IPS-11a (cell line): Measurements from ENCODE around the gene PDE3A.

Experiments used
- H3K4me3 ChIP-seq: one replicate; pipeline ENCODE4 v1.5.1; 2013; ENCODE audit warnings: low read depth, low read length, control low read depth

PDE3A gene

DNA sequence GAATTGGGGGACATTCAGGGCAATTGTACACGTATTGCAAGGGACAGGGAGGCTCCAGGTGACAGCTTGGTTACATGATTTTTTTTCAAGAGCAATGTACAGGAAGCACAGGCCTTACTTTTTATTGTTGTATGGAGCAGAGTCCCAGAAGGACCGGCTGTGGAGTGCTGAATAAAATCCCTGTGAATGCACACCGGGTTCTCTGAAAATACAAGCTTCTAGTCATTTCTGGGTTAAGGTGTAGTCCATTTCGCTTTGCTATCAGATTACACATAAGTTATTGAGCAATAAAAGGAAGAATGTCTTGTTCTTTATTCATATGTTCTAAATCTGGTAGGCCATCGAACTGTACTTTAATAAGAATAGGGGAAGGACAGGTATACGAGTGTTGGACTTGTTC is 52.2 kb downstream of the PDE3A start:
- H3K4me3 ChIP-seq: no peak overlapping the region

DNA sequence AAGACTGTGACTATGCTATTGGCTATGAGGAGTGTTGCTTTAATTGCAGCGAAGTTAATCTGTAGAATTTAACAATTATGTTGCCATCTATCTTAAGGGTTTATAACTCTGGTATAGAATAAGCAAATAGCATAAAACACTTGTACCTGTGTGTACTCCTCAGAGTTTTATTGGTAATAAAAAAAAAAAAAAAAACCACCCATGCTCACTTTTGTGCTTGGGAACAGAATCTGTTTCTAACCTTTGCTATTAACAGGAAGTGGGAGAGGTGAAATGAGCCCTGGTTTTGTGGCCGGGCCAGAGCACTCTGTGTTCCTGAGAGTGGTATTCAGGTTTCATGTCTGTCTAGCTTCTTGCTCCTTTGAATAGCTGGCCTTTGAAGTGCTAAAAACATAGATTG is 53.1 kb downstream of the PDE3A start:
- no peak overlapping the region for H3K4me3 ChIP-seq

- no peak overlapping the region for H3K4me3 ChIP-seq
These were observed 55.2 kb downstream of the PDE3A start for GRCh38 chr12:20423557-20423956.

DNA sequence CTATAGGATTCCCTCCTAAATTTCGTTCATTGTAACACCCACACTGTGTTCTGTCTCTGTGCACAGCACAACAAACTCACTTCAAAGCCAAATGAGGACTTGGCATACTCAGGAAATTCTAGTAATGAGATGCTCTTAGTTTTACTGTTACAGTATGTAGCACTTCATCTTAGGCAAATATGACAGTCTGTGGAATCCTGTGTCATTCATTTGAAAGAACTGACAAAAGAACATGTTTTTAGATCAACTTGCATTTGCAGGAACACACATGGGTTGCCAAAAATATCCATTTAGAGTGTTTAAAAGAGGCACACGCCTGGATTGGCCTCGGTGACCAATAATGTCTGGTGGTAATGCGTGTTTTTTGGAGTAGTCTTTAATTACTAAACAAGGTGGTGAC is 56.5 kb downstream of the PDE3A start:
- H3K4me3 ChIP-seq: no peak overlapping the region

DNA sequence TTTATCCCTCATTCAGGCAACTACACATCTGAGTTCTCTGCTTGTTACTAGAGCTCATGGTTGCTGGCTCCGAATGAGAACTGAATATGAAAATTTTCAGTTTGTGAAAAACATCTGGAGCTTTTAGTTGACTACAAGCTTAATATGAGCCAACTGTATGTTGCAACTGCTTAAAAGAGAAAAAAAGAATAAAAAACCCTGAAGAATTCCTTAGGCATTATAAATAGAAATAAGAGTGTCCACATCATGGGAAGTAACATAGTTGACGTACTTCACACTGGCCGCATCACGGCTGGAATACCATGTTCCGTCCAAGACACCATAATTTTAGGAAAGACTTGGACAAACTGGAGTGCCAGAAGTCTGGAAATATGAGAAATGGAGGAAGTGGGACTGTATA is 57.9 kb downstream of the PDE3A start:
- H3K4me3 ChIP-seq: no peak overlapping the region

GRCh38 chr12:20426957-20427356 is 58.6 kb downstream of the PDE3A start:
- no peak overlapping the region for H3K4me3 ChIP-seq

DNA sequence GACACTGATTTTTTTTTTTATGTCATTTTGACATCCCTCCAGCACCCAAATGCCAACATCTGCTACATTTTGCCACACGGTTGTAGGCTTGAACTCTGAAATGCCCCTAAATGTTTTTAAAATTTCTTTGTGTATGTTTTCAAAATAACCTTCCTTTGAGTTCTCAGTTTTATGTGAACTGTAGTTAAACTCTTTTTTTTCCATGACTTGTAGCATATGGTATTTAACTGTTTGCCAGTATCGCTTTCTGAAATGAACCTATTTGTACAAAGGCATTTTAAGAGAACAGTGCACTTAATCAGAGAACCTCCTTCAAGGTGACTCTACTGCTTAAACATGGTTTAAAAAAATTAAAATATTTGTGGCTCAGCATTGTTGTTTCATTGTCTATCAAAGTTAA is 61.5 kb downstream of the PDE3A start:
- no peak overlapping the region for H3K4me3 ChIP-seq

DNA sequence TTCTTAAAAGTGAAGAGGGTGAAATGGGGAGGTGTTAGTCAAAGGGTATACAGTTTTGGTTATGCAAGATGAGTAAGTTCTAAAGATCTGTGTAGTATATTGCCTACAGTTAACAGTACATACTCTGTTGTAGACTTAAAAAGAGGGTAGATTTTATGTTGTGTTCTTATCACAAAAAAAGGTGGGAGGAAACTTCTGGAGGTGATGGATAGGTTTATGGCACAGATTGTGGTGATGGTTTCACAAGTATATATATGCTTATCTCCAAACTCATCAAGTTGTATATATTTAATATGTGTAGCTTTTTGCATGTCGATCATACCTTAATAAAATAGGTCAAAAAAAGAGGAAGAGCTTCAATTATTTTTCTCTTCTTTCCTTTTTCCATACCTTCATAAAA is 64.0 kb downstream of the PDE3A start:
- no peak overlapping the region for H3K4me3 ChIP-seq

- no peak overlapping the region for H3K4me3 ChIP-seq
These were observed 66.7 kb downstream of the PDE3A start for GRCh38 chr12:20434996-20435395.

- no peak overlapping the region for H3K4me3 ChIP-seq
These were observed 68.0 kb downstream of the PDE3A start for GRCh38 chr12:20436316-20436715.

GRCh38 chr12:20438299-20438779 is 70.0 kb downstream of the PDE3A start:
- H3K4me3 ChIP-seq: no peak overlapping the region

GRCh38 chr12:20439626-20440025 is 71.3 kb downstream of the PDE3A start:
- H3K4me3 ChIP-seq: no peak overlapping the region

GRCh38 chr12:20440408-20440807 is 72.1 kb downstream of the PDE3A start:
- no peak overlapping the region for H3K4me3 ChIP-seq

DNA sequence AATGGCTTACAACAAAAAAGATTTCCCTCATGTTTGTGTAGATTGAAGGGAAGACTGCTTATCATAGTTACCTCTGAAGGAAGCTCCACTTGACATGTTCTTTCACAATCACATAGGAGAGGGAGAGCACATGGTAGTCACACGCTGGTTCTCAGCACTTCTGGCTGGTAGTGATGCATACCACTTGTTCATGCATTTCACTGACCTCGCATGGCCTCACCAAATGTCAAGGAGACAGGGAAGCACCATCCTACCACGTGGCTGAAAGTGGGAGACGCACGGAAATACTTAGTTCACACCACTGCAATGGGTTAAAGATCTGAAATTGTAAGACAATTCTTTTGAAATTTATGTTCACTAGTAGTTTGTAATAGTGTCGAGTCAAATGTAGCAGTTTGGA is 74.0 kb downstream of the PDE3A start:
- H3K4me3 ChIP-seq: no peak overlapping the region

DNA sequence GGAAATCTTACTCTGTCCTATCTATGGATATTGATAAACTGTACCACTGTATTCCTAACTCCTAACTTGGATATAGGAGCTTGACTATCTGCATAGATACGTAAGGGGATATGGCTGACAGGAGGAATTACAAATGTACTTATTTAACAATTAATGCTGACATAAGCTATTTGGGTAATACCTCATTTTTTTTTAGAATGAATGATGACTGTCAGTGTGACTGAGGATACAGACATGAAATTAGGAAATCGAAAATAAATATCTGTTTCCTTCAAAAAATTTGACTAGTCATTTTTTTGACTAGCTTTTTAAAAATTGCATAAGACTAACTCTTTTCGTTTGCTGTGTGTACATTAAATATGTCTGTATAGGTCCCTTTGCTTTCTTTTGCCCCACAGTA is 74.9 kb downstream of the PDE3A start:
- H3K4me3 ChIP-seq: no peak overlapping the region

- H3K4me3 ChIP-seq: no peak overlapping the region
These were observed 75.5 kb downstream of the PDE3A start for GRCh38 chr12:20443792-20444191.

GRCh38 chr12:20444595-20445170 is 76.3 kb downstream of the PDE3A start:
- no peak overlapping the region for H3K4me3 ChIP-seq

- H3K4me3 ChIP-seq: no peak overlapping the region
These were observed 77.3 kb downstream of the PDE3A start for GRCh38 chr12:20445687-20446086.

GRCh38 chr12:20446836-20447235 is 78.5 kb downstream of the PDE3A start:
- H3K4me3 ChIP-seq: no peak overlapping the region

GRCh38 chr12:20448781-20449180 is 80.4 kb downstream of the PDE3A start:
- H3K4me3 ChIP-seq: no peak overlapping the region

GRCh38 chr12:20450591-20451180 is 82.3 kb downstream of the PDE3A start:
- H3K4me3 ChIP-seq: no peak overlapping the region

GRCh38 chr12:20451761-20452160 is 83.4 kb downstream of the PDE3A start:
- H3K4me3 ChIP-seq: no peak overlapping the region

DNA sequence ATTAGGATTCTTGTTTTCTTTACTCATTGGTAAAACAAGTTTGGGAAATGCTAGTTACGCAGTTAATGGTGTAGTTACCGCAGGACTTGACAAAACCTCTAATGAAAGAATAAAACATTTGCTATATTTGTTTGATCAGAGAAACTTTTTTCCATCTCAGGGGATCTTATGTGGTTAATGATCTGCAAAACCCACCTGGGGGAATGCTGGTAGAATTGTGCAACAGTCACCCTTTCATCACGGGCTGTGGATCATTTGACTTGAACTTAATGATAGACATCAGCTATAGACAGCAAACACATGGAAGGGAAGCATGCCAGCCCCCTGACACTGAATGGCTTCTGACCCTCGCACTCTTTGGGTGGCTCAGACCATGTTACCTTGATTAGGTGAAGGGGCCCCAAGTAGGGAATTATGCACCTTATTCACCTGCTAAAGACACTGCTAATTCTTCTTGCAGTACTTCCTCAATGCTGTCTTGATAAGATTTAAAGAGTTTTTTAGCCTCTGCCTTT is 84.2 kb downstream of the PDE3A start:
- no peak overlapping the region for H3K4me3 ChIP-seq
